ENCODE results near the gene ARSB.

The ARSB gene

GRCh38 chr5:79020861-79021561, 35.9 kb upstream of the ARSB start:
- DNase-seq (ENCODE audit: extremely low read depth, insufficient read length): peak; percentile 0
- peak; percentile 81 for TF ChIP-seq CTCF (IDR thresholded peaks at IDR 0.05; ENCODE audit: insufficient read depth, low read length, poor library complexity, severe bottlenecking)
- H3K36me3 ChIP-seq (ENCODE audit: control insufficient read depth, insufficient read depth, low read length): no peaks in the 10 kb centered on the region
- no peaks in the 10 kb centered on the region; the same call in 1 of the 2 replicates for H3K27me3 ChIP-seq (replicated peaks; ENCODE audit: control insufficient read depth, insufficient read depth, low read length)
- H3K4me3 ChIP-seq (replicated peaks; ENCODE audit: low read depth, low read length): no peak overlapping the region

GRCh38 chr5:79014631-79015030, 29.5 kb upstream of the ARSB start:
- no peak for DNase-seq (ENCODE audit: extremely low read depth, insufficient read length)
- no peak overlapping the region for H3K4me3 ChIP-seq (replicated peaks; ENCODE audit: low read depth, low read length)
- no peaks in the 10 kb centered on the region for H3K36me3 ChIP-seq (ENCODE audit: control insufficient read depth, insufficient read depth, low read length)
- TF ChIP-seq CTCF (IDR thresholded peaks at IDR 0.05; ENCODE audit: insufficient read depth, low read length, poor library complexity, severe bottlenecking): no peak
- no peaks in the 10 kb centered on the region; the same call in 1 of the 2 replicates for H3K27me3 ChIP-seq (replicated peaks; ENCODE audit: control insufficient read depth, insufficient read depth, low read length)

- no peaks in the 10 kb centered on the region for H3K36me3 ChIP-seq (ENCODE audit: control insufficient read depth, insufficient read depth, low read length)
- TF ChIP-seq CTCF (IDR thresholded peaks at IDR 0.05; ENCODE audit: insufficient read depth, low read length, poor library complexity, severe bottlenecking): no peak
- H3K4me3 ChIP-seq (replicated peaks; ENCODE audit: low read depth, low read length): no peak overlapping the region
- H3K27me3 ChIP-seq (replicated peaks; ENCODE audit: control insufficient read depth, insufficient read depth, low read length): no peaks in the 10 kb centered on the region; the same call in 1 of the 2 replicates
- no peak for DNase-seq (ENCODE audit: extremely low read depth, insufficient read length)
Measured at GRCh38 chr5:79011869-79012268, 26.8 kb upstream of the ARSB start.

- DNase-seq (ENCODE audit: extremely low read depth, insufficient read length): no peak
- peak; percentile 16 for TF ChIP-seq CTCF (IDR thresholded peaks at IDR 0.05; ENCODE audit: insufficient read depth, low read length, poor library complexity, severe bottlenecking)
- H3K27me3 ChIP-seq (replicated peaks; ENCODE audit: control insufficient read depth, insufficient read depth, low read length): no peaks in the 10 kb centered on the region; the same call in 1 of the 2 replicates
- no peaks in the 10 kb centered on the region for H3K36me3 ChIP-seq (ENCODE audit: control insufficient read depth, insufficient read depth, low read length)
- H3K4me3 ChIP-seq (replicated peaks; ENCODE audit: low read depth, low read length): no peak overlapping the region
Measured at GRCh38 chr5:79011219-79011836, 26.2 kb upstream of the ARSB start.

- DNase-seq (ENCODE audit: extremely low read depth, insufficient read length): no peak
- H3K27me3 ChIP-seq (replicated peaks; ENCODE audit: control insufficient read depth, insufficient read depth, low read length): no peaks in the 10 kb centered on the region
- TF ChIP-seq CTCF (IDR thresholded peaks at IDR 0.05; ENCODE audit: insufficient read depth, low read length, poor library complexity, severe bottlenecking): no peak
- no peak overlapping the region for H3K4me3 ChIP-seq (replicated peaks; ENCODE audit: low read depth, low read length)
- H3K36me3 ChIP-seq (ENCODE audit: control insufficient read depth, insufficient read depth, low read length): no peaks in the 10 kb centered on the region
Measured at GRCh38 chr5:79008362-79008761, 23.3 kb upstream of the ARSB start.

All from GM06990 (cell line).